ENCODE measurements around the gene ENTPD6. TPM values are rescaled to one million over a fixed set of nuclear protein-coding genes. Genes with fewer than 3 reads are reported as not detected.

The ENTPD6 gene
- total RNA-seq, 4 donors from 2014 or later = 26.5 to 48.4 (median 40.2) TPM

GRCh38 chr20:25213566-25214425 is 18.3 kb downstream of the ENTPD6 start:
- Histone ChIP-seq H3K36me3 (peaks cover 15 to 97% (median 18%) of the 10 kb centered on the region in 3 donors), H3K9me3 (no peaks in the 10 kb centered on the region), H3K27ac (no peak overlapping the region), H3K4me1 (no peaks in the 10 kb centered on the region), H3K27me3 (no peaks in the 10 kb centered on the region), H3K4me3 (no peak overlapping the region)
- intact Hi-C loops (cut with DNase I) = loop anchor here (10.0 kb wide), 1 partner anchor 71 kb away; no protein-coding TSS in a partner anchor
- no peak for DNase-seq
- TF ChIP-seq CTCF (IDR thresholded peaks at IDR 0.05) (no peak), POLR2A (IDR thresholded peaks at IDR 0.05) (no peak)
- WGBS, 2 donors = 94 to 96% methylated on average over 5 to 10 of the region's 21 CpGs

- intact Hi-C loops (cut with DNase I) = loop anchor here (10.0 kb wide), 1 partner anchor 70 kb away; no protein-coding TSS in a partner anchor
- TF ChIP-seq POLR2A (IDR thresholded peaks at IDR 0.05) (no peak), CTCF (IDR thresholded peaks at IDR 0.05) (no peak)
- Histone ChIP-seq H3K9me3 (no peaks in the 10 kb centered on the region), H3K4me3 (no peak overlapping the region), H3K36me3 (peaks cover 15 to 100% (median 18%) of the 10 kb centered on the region in 3 donors), H3K27me3 (no peaks in the 10 kb centered on the region), H3K27ac (no peak overlapping the region), H3K4me1 (no peaks in the 10 kb centered on the region)
- no peak for DNase-seq
- WGBS, 2 donors = 64 to 70% methylated on average over 6 to 7 of the region's 7 CpGs
Measured at GRCh38 chr20:25214426-25214790, 18.9 kb downstream of the ENTPD6 start.

GRCh38 chr20:25214819-25215218 is 19.3 kb downstream of the ENTPD6 start:
- no peak overlapping the region for H3K4me3 ChIP-seq
- intact Hi-C loops (cut with DNase I) = loop anchor here (10.0 kb wide), 1 partner anchor 70 kb away; no protein-coding TSS in a partner anchor
- no peak overlapping the region for H3K27ac ChIP-seq
- H3K27me3 ChIP-seq = no peaks in the 10 kb centered on the region
- H3K9me3 ChIP-seq = no peaks in the 10 kb centered on the region
- WGBS, 2 donors = 89 to 91% methylated on average over 7 of the region's 7 CpGs
- DNase-seq = no peak
- H3K4me1 ChIP-seq = no peaks in the 10 kb centered on the region
- no peak for TF ChIP-seq POLR2A (IDR thresholded peaks at IDR 0.05)
- no peak for TF ChIP-seq CTCF (IDR thresholded peaks at IDR 0.05)
- peaks cover 15 to 100% (median 18%) of the 10 kb centered on the region in 3 donors for H3K36me3 ChIP-seq

- intact Hi-C loops (cut with DNase I) = loop anchor here (10.0 kb wide), 1 partner anchor 69 kb away; no protein-coding TSS in a partner anchor
- TF ChIP-seq POLR2A (IDR thresholded peaks at IDR 0.05) (no peak), CTCF (IDR thresholded peaks at IDR 0.05) (no peak)
- Histone ChIP-seq H3K4me3 (no peak overlapping the region), H3K36me3 (peaks cover 15 to 100% (median 18%) of the 10 kb centered on the region in 3 donors), H3K27ac (no peak overlapping the region), H3K9me3 (no peaks in the 10 kb centered on the region), H3K27me3 (no peaks in the 10 kb centered on the region), H3K4me1 (peaks cover 0 to 4% (median under 1%) of the 10 kb centered on the region in 3 donors)
- DNase-seq = no peak
- 93 to 97% methylated on average over 10 of the region's 10 CpGs for WGBS, 2 donors
Measured at GRCh38 chr20:25215521-25215920, 20.0 kb downstream of the ENTPD6 start.

Data from esophagus squamous epithelium (tissue), 5 donors.